NCI-H2196 treated with DMSO at 0.1 percent for 48 hours (cell line): ENCODE measurements around the gene SOCS1.
"Not testable (repeated sequence)": the region's sequence is repeated elsewhere in the genome, so short reads cannot be mapped to it uniquely, and the experiment has no call there.

Experiments
- DNase-seq: peaks from one replicate; lab custom pipeline; 2025; ENCODE audit not compliant: unreplicated experiment; lab: John Stamatoyannopoulos, UW

Gene SOCS1, protein sequence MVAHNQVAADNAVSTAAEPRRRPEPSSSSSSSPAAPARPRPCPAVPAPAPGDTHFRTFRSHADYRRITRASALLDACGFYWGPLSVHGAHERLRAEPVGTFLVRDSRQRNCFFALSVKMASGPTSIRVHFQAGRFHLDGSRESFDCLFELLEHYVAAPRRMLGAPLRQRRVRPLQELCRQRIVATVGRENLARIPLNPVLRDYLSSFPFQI

DNA sequence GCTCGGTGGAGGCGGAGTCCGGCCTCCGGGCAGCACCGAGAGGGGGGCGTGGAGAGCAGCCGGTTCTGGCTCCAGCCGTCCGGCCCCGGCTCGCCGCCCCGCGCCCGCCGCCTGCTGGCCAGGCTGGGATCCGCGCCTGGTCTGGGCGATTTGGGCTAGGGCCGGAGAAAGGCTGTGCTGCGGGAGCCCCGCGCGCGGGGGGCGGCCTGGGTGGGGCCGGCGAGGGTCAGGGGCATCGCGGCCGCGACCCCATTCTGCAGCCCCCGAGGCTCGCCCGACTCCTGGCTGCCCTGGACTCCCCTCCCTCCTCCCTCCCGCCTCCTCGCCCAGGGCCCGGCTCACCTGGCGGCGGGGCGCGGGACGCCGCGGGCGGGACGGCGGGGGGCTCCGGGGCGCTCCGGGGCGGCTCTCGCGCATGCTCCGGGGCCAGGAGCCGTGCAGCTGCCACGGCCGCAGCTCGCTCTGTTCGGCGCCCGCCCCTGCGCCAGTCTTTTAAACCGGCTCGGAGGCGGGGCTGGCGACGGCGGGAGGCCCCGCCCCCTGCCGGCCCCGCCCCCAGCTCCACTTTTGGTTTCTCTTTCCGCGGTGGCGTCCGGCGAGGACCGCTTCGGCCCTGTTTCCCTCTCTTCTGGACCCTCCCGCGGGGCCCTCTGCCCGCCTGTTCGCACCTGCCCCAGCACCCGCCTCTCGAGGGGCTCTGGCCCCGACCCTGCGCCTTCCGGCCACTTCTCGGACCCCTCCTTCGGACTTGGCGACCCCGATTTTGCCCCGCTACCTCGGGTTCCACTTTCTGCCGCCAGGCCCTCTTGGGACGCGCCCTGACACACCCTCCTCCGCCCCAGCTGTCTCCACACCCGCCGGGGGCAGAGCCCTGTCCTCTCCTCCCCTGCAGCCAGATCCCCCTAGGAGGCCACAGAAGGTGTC lies at the start of gene SOCS1:
Gene SOCS1 (minus strand): TSS at position 468 of the 924 bp plus-strand sequence. CDS start 726 bp downstream, outside the sequence.
- peak; percentile 75 for DNase-seq

DNA sequence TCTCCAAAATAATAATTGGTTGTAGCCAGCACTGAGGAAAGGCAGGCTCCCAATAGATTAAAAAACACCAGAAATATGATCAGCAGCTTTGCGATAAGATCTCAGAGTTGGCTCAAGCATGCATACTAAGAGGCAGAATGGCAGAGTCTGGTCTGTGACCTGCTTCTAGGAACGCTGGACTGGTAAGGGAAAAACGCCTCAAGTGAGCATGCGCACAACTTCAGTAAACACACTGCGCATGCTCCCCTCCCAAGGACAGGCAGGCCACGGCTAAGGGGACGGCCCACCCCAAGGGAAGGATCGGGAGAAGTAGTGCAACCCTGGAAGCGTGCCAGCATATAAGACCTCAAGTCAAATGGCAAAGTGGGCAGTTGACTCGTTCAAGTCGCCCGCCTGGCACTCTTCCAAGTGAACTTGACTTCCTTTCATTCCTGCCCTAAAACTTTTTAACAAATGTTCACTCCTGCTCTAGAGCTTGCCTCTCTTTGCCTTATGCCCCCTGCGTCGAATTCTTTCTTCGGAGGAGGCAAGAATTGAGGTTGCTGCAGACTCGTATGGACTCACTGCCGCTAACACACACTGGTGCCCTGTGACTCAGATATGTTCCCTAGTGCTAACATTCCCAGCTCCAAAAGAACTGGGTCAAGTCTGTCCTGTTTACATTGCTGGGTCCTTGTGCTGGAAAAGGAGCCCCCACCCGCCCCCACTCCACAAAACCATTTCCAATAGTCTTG lies 47.6 kb upstream of the SOCS1 start:
- DNase-seq, result peak; percentile 81

DNA sequence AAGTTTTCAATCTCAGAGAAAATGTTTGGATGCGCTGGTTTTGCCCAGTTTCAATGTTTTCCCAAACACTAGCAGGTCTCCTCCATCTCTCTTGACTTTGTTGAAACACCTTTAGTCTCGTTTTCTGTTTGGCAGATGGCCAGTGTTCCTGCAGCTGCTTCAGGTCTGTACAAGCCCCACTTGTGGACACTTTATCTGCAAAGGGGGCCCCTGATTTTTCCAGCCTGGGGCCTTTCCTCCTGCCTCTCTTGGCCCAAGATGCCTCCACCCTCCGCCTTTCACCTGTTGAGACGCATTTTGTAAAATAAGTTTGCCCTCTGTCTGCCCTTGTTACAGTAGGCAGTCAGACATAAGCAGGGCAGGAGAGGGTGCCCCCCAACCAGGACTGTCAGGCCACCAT lies 47.0 kb upstream of the SOCS1 start:
- peak; percentile 74 for DNase-seq

DNA sequence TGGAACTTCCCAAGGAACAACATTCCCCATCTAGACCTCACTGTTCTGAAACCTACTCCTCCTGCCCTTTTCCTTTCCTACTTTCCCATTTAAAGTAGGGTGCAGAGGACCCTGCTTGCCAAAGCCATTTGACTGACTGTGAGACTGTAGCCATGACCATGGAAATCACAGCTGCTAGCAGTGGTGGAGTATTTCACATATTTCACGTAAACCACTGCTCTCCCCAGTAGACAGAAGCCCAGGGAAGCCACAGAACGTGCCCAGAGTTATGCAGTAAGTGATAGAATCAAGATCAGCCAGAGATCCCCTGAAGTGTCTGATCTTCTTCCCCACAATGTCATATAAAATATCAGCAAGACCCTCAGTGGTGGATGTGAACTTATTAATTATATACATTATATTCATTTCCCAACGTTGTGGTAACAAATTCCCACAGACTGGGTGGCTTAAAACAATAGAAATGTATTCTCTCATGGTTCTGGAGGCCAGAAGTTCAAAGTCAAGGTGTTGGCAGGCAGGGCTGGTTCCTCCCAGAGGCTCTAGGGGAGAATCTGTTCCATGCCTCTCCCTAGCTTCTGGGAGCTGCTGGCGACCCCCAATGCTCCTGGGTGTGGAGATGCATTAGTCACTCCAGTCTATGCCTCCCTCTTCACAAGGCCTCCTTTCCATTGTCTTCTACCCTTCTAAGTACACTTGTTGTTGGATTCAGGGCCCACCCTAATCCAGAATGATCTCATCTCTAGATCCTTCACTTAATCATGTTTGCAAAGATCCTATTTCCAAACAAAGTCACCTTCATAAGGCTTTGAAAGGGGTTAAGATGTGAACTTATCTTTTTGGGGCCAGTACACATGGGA lies 45.9 kb upstream of the SOCS1 start:
- no peak for DNase-seq

DNA sequence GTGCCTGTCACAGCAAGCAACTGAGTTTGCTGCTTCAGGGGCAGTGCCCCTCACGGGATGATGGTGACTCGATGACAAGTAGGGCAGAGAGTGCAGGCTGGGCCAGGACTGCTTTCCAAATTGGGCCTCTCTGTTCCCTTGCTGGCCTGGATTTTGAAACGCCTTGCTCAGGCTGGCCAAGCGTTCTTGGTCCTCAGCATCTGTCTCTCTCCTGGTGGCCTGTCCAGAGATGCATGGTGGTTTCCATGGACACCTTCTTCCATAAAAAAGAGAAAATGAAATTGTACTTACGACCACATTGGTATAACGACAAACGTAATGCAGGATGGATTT lies 44.5 kb upstream of the SOCS1 start:
- DNase-seq, result no peak

DNA sequence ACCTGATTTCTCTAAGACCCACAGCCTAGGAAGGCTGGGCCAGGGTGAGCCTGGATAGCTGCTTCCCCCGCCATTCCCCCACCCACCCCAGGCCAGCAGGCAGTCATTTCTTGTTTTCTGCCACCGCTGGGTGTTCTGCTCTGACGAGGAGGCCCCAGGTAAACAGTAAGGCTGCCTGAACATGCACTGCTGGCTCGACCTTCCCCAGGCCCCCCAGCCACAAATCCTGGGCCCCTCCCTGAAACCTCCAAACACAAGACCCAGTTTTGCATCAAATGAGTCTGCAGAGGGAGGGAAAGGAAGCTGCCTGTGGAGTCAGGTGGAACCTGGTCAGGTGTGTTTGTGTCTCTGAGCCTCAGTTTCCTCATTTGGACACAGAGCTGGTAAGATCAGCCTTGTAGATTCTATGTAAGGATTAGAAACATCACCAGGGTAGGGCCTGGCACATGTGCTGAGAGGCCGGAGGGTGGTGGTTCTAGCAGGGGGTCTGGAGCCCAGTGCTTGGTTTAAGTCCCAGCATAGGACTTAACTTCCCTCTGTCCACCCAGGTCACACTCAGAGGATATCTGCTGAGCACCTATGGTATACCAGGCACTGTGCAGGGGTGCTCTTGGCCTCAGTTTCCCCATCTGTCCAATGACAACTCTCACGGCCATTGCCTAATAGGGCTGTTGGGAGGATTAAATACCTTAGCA lies 44.0 kb upstream of the SOCS1 start:
- no peak for DNase-seq

DNA sequence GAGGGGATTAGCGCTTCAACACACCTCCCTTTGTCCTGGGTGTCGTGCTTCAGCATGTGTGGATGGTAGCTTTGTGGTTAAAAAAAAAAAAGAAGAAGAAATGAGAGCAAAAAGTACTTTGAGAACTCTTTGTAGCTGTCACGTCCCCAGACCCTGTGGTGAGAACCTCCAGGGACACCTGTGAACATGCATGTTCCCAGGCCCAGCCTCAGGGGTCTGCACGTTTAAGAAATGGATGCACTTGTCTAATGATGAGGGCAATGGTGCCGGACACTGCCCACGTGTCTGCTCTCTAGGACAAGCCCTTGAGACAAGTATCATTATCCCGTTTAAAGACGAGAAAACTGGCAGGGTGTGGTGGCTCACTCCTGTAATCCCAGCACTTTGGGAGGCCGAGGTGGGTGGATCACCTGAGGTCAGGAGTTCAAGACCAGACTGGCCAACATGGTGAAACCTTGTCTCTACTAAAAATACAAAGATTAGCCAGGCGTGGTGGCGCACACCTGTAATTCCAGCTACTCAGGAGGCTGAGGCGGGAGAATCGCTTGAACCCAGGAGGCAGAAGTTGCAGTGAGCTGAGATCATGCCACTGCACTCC lies 43.0 kb upstream of the SOCS1 start:
- DNase-seq, result not testable (repeated sequence)

DNA sequence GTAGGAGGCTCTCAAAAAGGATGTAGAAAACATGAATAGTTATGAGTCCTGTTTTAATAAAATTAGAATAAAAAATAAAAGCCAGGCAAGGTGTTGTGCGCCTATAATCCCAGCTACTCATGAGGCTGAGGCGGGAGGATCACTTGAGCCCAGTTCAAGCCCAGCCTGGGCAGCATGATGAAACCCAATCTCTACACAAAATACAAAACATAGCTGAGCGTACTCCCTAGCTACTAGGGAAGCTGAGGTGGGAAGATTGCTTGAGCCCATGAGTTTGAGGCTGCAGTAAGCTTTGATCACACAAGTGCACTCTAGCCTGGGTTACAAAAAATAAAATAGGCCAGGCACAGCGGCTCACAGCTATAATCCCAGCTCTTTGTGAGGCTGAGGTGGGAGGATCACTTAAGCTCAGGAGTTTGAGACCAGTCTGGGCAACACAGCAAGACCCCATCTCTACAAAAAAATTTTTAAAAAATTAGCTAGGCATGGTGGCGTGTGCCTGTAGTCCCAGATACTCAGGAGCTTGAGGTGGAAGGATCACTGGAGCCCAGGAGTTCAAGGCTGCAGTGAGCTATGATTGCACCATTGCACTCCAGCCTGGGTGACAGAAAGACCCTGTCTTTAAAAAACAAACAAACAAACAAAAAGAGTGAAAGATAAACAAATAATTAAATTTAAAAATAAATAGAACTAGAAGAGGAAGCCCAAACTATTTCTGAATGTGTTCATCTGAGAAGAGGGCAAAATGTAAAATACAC lies 42.3 kb upstream of the SOCS1 start:
- DNase-seq, result no peak

DNA sequence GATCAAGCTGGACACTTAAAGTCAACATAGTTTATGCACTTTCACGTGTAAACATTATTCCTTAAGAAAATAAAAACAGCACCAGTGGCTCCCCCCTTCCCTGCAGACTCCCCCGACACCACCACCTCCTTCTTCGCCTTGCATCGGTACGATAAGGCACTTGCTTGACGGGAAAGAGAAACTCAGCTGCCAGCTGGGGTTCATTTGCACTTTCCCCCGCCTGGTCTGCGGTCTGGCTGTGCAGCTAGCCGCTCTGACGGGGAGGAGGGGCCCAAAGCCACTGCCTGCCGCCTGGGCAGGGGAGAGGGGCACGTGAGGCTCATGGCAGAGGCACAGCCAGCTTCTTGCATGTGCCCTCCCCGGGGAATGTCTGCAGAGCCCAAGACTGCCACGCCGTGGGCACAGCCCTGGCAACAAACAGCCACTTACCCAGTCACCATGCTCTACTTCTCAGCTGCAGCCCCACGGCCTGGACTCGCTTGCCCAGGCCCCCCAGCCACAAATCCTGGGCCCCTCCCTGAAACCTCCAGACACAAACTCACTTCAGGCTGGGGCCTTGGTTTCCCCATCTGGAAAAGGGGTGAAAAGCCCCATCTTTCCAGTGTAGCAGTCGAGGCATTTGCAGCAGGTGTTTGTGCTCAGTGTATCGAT lies 41.6 kb upstream of the SOCS1 start:
- DNase-seq, result peak; percentile 77

DNA sequence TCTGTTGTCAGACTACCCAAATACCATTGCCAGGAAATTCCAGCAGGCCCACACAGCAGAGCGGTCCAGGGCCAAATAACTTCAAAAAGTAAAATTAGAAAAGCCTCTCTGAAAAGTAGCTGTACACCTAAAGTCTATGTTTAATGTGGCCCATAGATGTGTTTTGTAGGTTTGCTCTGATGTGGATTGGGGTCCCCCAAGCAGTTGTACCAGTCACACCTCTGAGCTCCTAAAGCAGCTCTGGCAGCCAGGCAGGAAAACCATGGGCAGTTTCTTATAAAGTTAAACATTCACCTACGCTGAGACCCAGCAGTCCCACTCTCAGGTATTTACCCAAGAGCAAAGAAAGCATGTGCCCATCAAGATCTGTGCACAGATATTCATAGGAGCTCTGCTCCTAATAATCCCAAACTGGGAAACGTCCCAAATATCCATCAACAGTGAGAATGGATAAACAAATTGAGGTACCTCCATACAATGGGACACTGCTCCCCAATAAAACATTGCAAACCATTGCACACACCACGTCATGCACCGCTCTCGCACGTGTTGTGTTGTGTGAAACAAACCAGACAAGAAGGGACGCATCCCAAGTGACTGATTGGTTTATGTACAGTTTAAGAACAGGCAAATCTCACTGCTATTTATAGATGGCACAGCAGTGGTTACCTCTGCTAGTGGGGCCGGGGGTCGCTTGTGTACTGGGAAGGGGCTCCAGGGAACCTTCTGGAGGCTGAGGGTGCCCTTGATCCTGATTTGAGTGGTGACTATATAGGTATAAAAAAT lies 40.9 kb upstream of the SOCS1 start:
- no peak for DNase-seq

DNA sequence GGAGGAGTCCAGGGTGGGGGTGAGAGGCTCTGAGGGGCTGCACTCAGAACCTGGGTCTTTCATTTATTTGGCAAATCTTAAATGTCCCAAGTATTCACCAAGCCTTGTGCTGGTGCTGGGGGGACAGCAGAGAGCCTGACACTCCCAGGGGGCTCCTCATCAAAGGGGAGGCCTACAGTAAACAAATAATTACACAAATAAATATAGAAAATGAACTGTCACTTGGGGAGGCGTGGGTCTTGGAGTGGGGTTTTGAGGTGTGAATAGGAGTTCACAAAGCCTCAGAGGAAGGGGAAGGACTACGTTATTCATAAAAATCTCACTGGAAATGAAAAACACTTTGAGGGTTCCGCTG lies 40.3 kb upstream of the SOCS1 start:
- DNase-seq, result no peak

DNA sequence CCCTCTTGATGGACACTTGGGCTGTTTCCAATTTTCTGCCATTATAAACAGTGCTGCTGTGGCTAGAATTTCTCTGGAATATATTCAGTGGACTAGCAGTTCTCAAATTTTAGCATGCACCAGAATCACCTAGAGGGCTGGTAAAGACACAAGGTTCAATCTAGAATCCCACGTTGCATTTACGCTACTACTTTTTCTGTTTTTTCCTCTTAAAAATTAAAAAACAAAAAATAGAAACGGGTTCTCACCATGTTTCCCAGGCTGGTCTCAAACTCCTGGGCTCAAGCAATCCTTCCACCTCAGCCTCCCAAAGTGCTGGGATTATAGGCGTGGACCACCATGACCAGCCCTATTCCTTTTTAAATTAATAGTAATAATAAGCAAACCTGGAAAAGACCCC lies 39.7 kb upstream of the SOCS1 start:
- DNase-seq, result no peak

DNA sequence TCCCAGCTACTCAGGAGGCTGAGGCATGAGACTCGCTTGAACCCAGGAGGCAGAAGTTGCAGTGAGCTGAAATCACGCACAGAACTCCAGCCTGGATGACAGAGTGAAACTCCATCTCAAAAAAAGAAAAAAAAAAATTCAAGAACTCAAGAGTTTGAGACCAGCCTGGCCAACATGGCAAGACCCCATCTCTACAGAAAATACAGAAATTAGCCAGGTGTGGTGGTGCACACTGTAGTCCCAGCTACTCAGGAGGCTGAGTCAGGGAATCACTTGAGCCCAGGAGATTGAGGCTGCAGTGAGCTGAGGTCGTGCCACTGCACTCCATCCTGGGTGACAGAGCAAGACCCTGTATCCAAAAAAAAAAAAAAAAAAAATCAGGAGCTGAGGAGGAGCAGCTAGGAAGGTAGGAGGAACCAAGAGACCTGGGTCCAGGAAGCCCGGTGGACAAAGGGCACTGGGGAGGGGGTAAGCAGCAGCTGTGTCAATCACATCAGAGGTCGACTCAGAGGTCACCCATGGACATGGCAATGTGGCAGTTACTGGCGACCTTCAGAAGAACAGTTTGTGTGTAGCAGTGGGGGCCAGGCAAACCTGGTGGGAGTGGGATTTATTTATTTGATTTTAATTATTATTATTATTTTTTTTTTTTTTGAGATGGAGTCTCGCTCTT lies 36.2 kb upstream of the SOCS1 start:
- no peak for DNase-seq

DNA sequence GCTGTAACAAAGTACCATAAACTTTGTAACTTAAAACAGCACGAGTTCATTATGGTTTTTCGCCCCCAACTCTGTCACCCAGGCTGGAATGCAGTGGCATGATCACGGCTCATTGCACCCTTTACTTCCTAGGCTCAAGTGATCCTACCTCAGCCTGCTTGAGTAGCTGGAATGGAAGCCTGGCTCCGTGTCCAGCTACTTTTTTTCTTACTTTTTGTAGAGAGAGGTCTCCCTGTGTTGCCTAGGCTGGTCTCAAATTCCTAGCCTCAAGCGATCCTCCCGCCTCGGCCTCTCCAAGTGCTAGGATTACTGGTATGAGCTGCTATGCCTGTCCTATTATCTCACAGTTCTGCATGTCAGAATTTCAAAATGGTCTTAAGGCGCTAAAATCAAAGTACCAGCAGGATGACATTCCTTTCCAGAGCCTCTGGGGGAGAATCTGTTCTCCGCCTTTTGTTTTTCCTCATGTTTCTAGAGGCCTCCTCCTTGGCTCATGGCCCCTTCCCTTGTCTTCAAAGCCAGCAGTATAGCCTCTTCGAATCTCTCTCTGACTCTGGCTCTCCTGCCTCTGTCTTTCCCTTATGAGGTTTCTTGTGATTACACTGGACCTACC lies 35.2 kb upstream of the SOCS1 start:
- DNase-seq, result no peak

DNA sequence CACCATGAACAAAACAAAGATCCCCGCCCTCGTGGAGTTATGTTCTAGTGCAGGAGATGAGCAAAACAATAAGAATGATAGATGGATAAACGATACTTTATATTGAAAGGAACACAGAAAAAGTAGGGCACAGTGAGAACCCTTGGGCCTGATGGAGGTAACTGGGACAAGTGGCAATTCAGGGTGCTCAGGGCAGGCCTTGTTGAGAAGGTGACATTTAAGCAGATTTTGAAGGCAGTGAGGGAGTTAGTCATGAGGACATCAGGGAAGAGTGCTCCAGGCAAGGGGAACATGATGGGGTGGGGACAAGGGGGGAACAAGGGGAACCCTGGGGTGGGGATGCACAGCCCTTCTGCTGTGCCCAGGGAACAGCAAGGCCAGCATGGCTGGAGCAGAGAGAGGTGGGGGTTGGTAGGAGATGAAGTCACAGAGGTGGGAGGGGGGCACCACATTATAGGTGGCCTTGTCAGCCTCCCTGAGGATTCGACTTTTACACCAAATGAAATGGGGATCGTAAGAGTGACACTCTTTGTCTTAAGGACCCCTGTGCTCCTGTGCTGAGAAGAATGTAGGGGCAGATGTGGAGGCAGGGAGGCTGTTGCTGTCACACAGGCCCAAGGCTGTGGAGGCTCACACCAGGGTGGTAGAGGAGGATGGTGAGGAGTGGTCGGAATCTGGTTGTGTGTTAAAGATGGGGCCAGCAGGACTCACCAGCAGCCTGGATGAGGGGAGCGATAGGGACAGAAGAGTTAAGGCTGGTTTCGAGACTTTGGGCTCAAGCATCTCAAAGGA lies 34.3 kb upstream of the SOCS1 start:
- DNase-seq, result no peak

DNA sequence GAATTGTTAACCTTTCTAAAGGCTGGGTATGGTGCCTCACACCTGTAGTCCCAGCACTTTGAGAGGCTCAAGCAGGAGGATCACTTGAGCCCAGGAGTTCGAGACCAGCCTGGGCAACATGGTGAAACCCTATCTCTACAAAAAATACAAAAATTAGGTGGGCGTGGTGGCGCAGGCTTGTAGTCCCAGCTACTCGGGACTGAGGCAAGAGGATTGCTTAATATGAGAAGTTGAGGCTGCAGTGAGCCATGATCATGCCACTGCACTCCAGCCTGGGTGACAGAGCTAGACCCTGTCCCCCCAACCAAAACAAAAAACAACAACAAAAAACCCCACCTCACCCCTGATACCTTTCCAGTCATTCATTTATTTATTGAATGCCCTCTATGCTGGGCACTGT lies 33.7 kb upstream of the SOCS1 start:
- DNase-seq, result not testable (repeated sequence)
